Esophagus muscularis mucosa (tissue), 3 donors: ENCODE results near the gene OR5A1.
"Not testable (repeated sequence)": the region's sequence is repeated elsewhere in the genome, so short reads cannot be mapped to it uniquely, and the experiment has no call there.

Experiments used
- POLR2A ChIP-seq: fragments of 450-650 bp; IDR thresholded peaks from one replicate; pipeline ENCODE4 v1.6.1; 2017; ENCODE audit warnings: antibody characterized with exemption, moderate library complexity, mild to moderate bottlenecking, low read depth
- TF ChIP-seq, protein P1 (sequence below), 3 experiments: fragments of 200-600 bp in 2 of 3; fragments of 450-650 bp in 1 of 3; sonication (generic) in 2 of 3; IDR thresholded peaks; one replicate each; pipeline ENCODE4 v1.5.1; 2017 to 2019; ENCODE audit warnings: antibody characterized with exemption in 3 of 3, mild to moderate bottlenecking in 2 of 3, moderate library complexity in 1 of 3

GRCh38 chr11:59445624-59446023 lies 9.4 kb downstream of the OR5A1 start:
- TF ChIP-seq, protein P1, sequence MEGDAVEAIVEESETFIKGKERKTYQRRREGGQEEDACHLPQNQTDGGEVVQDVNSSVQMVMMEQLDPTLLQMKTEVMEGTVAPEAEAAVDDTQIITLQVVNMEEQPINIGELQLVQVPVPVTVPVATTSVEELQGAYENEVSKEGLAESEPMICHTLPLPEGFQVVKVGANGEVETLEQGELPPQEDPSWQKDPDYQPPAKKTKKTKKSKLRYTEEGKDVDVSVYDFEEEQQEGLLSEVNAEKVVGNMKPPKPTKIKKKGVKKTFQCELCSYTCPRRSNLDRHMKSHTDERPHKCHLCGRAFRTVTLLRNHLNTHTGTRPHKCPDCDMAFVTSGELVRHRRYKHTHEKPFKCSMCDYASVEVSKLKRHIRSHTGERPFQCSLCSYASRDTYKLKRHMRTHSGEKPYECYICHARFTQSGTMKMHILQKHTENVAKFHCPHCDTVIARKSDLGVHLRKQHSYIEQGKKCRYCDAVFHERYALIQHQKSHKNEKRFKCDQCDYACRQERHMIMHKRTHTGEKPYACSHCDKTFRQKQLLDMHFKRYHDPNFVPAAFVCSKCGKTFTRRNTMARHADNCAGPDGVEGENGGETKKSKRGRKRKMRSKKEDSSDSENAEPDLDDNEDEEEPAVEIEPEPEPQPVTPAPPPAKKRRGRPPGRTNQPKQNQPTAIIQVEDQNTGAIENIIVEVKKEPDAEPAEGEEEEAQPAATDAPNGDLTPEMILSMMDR (IDR thresholded peaks at IDR 0.05), result not testable (repeated sequence)
- not testable (repeated sequence) for TF ChIP-seq POLR2A
